K562 treated with DMSO at 1 percent for 24 hours (cell line): ENCODE data around the gene PLXNB2. TPM values are rescaled to one million over a fixed set of nuclear protein-coding genes. Genes with fewer than 3 reads are reported as not detected.

Source experiments
- total RNA-seq: library from RNA; unstranded; fragments of 300-600 nt; gene quantifications from 2 replicates; pipeline ENCODE4 v1.2.3, GENCODE V29; 2022; ENCODE audit warnings: low read depth; ENCODE audit not compliant: insufficient read depth

PLXNB2 gene
- 34.9 and 38.8 TPM in 2 replicates for total RNA-seq

DNA sequence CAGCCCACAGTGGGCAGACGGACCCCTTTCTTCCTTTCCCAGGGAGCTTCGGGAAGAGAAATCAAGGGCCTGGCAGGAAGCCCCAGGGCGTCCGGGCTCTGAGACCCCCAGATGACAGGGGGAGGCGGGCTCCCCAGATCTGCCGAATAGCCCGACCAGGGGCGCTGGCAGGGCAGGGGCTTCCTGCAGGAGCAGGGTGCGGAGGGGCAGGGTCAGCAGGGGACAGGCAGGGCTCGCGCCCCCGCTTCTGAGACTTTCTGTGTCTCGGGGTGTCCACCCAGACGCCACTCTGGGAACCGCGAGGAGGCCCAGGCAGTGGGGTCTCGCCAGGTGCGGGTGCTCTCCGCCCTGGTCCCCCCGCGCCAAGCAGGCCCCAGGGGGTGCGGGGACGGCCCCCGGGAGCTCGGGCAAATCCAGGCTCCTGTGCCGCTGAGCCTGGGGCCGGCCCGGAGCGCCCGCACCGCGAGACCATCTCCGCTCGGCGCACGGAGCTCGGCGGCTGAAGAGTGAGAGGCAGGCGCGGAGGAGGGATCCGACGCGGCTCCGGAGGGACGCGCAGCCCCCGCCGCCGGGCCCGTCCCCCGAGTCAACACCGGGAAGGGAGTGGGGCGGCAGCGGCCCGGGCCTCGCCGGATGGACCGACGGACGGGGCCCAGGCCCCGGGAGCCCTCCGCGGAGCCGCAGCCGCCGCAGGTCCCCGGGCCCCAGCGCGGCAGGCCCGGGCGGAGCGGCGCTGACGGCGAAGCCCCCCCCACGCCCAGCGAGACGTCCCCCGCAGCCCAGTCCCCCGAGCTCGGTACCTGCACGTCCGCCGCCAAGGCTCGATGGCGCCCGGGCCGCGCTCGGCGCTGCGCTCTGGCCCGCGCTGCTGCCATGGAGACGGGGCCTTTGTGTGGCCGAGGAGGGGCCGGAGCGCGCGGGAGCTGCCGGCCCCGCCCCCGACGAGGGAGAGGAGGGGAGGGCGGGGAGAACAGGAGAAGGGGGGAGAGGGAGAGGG is at the start of gene PLXNB2:
TSS of gene PLXNB2 (minus strand) at position 894 of the 997 bp plus-strand sequence. CDS start 17,062 bp downstream, outside the sequence.

GRCh38 chr22:50342651-50343540 is 35.5 kb upstream of the PLXNB2 start, which contains the start of gene PPP6R2:
PPP6R2 (plus strand) TSS chr22:50343327; CDS start chr22:50393909, 50,582 bp downstream.

DNA sequence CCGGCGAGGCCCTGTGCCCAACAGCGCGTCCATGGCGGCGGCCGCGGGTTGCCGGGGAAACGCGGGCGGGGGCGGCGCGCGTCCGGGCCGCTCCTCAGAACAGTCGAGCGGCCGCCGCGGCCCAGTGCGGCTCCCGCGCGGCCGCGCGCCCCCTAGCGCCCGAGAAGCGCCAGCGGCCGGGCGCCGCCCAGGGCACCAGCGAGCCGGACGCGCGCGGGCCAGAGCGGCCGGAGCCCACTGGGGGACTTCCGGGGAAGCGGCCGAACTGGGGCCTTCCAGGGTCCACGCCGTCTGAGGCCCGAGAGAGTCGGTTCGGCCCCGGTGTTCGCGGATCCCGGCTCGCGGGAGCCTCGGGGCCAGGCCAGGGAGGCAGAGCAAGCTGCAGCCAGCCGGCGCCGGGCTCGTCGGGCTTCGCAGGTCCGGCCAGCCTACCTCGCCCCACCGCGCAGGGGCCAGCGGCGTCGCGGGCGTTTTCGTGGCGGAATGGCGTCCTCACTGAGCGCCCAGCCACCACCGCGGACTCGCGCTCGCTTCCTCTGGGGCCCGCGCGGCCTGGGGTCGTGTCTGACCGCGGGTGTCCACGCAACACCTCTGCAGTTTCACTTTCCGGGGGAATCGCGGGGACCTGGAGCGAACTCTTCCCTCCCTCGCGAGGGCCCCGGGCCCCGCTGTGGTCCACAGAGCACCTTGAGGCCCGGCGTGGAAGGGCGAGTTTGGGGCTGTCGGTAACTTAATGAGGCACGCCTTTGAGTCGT is 19.7 kb upstream of the PLXNB2 start, which contains the start of gene DENND6B:
TSS of gene DENND6B (minus strand) at position 57 of the 755 bp plus-strand sequence. CDS start at position 33, 24 bp downstream.

DNA sequence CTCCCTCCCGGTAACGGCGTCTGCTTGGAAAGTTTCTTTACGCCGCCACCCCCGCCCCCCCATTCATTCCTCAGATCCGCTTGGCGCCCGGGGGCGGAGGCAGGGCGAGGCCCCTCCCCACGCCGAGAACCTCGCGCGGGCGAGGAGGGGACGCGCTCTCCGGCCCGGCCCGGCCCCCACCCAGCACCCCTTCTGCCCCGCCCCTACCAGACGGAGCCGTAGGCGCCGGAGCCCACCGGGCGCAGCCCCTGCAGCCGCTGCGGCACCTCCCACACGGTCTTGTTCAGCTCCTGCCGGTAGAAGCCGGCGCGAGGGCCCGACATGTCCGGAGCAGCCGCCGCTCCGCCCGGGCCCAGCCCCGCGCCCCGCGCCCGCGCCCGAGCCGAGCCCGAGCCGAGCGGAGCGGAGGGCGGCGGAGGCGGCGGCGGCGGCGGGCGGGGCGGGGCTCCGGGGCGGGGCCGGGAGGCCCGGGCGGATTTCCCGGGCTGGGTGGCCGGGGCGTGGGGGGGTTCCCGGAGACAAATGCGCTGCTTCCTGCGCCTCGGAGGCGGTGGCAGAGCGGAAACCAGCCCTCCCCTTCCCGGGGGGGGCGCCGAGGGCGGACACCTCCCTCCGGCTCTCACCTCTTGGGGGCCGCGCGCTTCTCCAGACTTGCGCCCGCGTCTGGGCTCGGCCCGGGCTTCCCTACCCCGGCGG is 37.3 kb downstream of the PLXNB2 start, which contains the start of gene MAPK11:
TSS of gene MAPK11 (minus strand) at position 411 of the 696 bp plus-strand sequence. CDS start at position 323, 88 bp downstream.

GRCh38 chr22:50261615-50262459 is 45.6 kb downstream of the PLXNB2 start, which contains the start of gene MAPK12:
MAPK12 (minus strand) TSS chr22:50261683; CDS start chr22:50261509, 174 bp downstream.

DNA sequence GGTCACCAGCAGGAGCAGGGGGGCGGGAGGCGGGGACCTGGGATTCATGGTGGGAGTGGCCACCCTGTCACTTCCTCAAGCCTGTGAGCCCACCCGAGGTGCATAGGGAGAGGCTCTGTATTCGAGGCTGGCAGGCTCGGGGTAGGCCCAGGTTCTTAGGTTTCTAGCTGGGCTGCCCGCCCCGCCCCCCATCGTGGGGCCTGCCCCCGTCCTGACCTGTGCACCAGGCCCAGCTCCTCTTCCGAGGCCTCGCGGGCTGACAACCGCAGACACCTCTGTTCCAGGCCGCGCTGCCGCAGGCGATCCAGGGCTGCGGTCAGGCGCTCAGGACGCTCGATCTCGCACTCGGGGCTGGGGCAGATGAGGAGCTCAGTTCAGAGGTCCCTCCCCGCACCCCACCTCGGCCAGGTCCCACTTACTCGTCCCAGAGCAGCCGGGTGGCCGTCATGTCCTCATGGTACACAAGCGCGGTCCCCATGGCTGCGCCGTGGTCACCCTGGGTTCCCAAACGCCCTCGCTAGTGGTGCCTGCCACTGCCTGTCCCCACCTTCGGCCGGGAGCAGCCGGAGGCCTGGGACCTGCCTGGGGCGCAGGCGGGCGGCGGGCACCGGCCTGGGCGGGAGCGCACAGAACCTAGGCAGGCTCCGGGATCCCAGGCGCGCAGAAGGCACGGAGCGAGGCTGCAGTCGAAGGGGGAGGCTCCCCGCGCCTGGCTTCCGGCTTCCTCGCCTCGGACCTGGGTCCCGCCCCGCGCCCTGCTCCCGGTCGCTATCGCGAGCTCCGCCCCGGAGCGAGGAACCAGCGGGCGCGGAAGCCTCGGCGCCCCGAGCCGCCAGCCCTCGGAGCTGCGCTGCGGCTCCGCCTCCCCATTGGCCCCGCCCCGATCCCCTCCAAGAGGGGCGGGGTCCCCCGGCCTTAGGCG is 56.6 kb downstream of the PLXNB2 start, which contains the start of gene HDAC10:
TSS of gene HDAC10 (minus strand) at position 711 of the 922 bp plus-strand sequence. CDS start at position 478, 233 bp downstream.

DNA sequence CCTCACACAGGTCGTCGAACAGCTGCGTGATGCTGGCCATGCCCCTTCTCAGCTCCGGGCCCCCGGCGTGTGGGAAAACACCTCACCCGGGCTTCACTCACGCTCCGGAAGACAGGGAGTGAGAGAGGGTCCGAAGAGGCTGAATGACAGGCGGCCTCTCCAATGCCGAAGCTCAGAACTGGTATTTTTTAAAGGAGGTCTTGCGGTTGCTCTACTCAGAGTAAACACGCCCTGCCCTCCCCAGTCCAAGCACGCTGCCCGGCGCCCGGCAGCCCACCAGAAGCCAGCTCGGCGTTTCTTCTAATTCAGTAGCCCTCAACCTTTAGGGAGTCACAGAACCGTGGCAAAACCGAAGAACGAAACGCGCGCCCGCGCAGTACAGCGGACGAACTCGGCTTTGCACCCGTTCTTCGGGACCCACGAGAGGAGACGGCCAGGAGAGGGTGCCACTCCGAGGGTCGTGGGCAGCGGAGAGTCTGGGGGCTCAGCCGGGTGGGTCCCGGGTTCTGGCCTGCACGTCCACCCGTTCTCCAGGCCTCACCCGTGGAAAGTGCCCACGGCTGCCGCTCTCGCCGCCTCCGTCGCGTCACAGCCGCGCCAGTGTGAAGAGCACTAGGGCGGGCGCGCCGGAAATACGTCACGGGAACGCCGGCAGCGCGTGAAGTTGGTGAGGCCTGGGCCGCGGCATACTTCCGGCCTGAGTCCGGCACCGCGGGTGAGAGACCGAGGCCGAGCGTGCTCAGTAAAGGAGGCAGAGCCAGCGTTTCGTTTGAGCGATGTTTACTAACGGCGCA is 62.8 kb downstream of the PLXNB2 start, which contains the start of gene TUBGCP6:
TSS of gene TUBGCP6 (minus strand) at position 604 of the 794 bp plus-strand sequence. CDS start at position 40, 564 bp downstream.

Other genes with a start within 250 kb of the PLXNB2 start
- gene TTLL8, start 249.3 kb downstream of the PLXNB2 start, total RNA-seq, result not detected in 2 replicates
- gene MLC1, start 222.2 kb downstream of the PLXNB2 start, total RNA-seq, result 0.35 and 0.38 TPM in 2 replicates
- 0.09 TPM in 1 of 2 replicates, not detected in the other for gene MOV10L1, start 217.6 kb downstream of the PLXNB2 start, total RNA-seq
- gene PANX2, start 136.9 kb downstream of the PLXNB2 start, total RNA-seq, result 38.0 and 42.2 TPM in 2 replicates
- 56.0 and 65.4 TPM in 2 replicates for gene TRABD, start 121.7 kb downstream of the PLXNB2 start, total RNA-seq
- gene SELENOO, start 106.6 kb downstream of the PLXNB2 start, total RNA-seq, result 40.8 and 51.9 TPM in 2 replicates
- 29.5 and 37.4 TPM in 2 replicates for gene TUBGCP6, start 62.6 kb downstream of the PLXNB2 start, total RNA-seq
- 34.8 and 39.7 TPM in 2 replicates for gene HDAC10, start 56.4 kb downstream of the PLXNB2 start, total RNA-seq
- gene MAPK12, start 46.0 kb downstream of the PLXNB2 start, total RNA-seq, result 26.2 and 28.0 TPM in 2 replicates
- gene MAPK11, start 37.3 kb downstream of the PLXNB2 start, total RNA-seq, result 7.6 and 10.1 TPM in 2 replicates
- gene DENND6B, start 19.4 kb upstream of the PLXNB2 start, total RNA-seq, result 2.9 and 3.5 TPM in 2 replicates
- 61.9 and 66.5 TPM in 2 replicates for gene PPP6R2, start 35.7 kb upstream of the PLXNB2 start, total RNA-seq
- gene SBF1, start 167.4 kb upstream of the PLXNB2 start, total RNA-seq, result 69.1 and 76.1 TPM in 2 replicates
- 12.9 and 14.0 TPM in 2 replicates for gene ADM2, start 173.9 kb upstream of the PLXNB2 start, total RNA-seq
- gene MIOX, start 179.2 kb upstream of the PLXNB2 start, total RNA-seq, result not detected in 2 replicates
- gene LMF2, start 200.1 kb upstream of the PLXNB2 start, total RNA-seq, result 72.9 and 74.8 TPM in 2 replicates
- 67.3 and 87.7 TPM in 2 replicates for gene NCAPH2, start 200.6 kb upstream of the PLXNB2 start, total RNA-seq
- 3.4 and 6.5 TPM in 2 replicates for gene SCO2, start 218.0 kb upstream of the PLXNB2 start, total RNA-seq
- 2.3 and 3.7 TPM in 2 replicates for gene TYMP, start 222.4 kb upstream of the PLXNB2 start, total RNA-seq
- 5.1 and 7.9 TPM in 2 replicates for gene KLHDC7B, start 238.3 kb upstream of the PLXNB2 start, total RNA-seq